Measurements from ENCODE around the gene ZNF362.
"Not testable (repeated sequence)": the region's sequence is repeated elsewhere in the genome, so short reads cannot be mapped to it uniquely, and the experiment has no call there.

Gene ZNF362, protein sequence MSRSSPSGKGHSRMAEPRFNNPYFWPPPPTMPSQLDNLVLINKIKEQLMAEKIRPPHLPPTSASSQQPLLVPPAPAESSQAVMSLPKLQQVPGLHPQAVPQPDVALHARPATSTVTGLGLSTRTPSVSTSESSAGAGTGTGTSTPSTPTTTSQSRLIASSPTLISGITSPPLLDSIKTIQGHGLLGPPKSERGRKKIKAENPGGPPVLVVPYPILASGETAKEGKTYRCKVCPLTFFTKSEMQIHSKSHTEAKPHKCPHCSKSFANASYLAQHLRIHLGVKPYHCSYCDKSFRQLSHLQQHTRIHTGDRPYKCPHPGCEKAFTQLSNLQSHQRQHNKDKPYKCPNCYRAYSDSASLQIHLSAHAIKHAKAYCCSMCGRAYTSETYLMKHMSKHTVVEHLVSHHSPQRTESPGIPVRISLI

GRCh38 chr1:33256471-33257206 is at the start of gene ZNF362:
ZNF362 (plus strand) TSS chr1:33256492; CDS start chr1:33270575, 14,083 bp downstream.
- DNase-seq (ENCODE audit: low spot score): peak; percentile 85

GRCh38 chr1:33211972-33212371 is 44.3 kb upstream of the ZNF362 start:
- no peak for DNase-seq (ENCODE audit: low spot score)

- peak; percentile 71 for DNase-seq (ENCODE audit: low spot score)
Observed at GRCh38 chr1:33219886-33220661, 36.2 kb upstream of the ZNF362 start.

DNA sequence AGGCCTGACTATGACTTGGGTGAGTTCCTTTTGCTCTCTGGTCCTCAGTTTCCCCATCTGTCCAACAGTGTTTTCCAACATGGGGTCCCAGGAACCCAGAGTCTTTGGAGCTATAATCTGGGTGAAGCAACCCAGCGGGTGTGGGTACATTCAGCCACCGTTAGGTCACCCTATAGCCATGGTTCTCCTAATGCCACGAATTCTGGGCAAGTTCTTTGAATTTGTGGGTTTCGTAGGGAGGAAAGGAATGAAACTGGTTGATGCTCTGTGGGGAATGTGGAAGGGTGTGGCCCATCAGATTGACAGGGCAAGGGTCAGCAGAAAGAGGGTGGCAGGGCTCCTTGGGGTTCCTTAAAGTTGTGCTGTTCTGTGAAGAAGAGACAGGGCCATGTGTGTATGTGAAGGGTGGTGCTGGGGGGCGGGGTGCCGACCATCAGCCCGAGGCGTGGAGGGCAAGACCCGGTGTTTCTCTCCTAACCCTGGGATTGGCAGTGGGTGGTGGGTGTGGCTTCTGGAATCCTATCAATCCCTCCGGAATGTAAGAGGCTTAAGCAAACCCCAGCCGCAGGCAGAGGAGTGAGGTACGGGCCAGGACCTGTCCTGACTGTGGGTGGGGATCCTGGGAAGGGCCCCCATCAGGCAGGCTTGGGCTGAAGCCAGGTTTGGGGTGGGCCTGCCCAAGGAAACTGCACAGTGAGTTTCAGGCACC is 35.5 kb upstream of the ZNF362 start:
- DNase-seq (ENCODE audit: low spot score): peak; percentile 74

- no peak for DNase-seq (ENCODE audit: low spot score)
Observed at GRCh38 chr1:33221385-33221758, 34.9 kb upstream of the ZNF362 start.

DNA sequence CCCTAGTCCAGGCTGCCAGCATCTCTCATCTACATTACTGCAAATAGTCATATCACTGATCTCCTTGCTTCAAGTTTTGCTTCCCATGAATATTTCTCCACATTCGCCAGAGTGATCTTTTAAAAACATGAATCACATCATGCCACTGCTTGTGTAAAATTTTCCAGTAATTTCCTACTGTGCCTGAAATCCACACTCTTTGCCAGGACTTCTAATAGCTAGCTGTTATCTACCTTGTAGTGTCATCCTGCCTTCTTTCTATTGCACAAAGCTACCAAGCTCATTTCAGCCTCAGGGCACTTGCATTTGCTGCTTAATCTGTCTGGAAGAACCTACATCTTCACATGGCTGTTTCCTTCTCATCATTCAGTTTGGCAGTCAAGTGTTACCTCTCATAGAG is 33.9 kb upstream of the ZNF362 start:
- no peak for DNase-seq (ENCODE audit: low spot score)

DNA sequence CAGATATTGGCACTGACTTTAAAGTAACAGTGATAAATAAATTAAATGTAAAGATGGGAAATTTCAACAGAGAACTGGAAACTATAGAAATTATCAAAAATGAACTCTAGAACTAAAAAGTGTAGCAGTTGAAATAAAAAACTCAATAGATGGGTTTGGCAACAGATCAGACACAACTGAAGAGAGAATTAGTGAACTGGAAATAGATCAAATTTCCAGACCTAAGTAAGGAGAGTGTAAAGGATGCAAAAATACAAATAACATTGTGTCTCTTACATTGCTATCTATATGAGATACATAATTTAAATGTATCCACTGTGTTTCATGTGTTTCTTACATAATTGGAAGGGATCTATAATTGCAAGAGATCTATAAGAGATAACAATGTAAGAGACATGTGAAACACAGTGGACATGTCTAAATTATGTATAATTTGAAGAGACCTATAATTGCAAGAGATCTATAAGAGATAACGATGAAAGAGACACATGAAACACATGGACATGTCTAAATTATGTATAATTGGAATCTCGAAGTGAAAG is 32.1 kb upstream of the ZNF362 start:
- no peak for DNase-seq (ENCODE audit: low spot score)

- DNase-seq (ENCODE audit: low spot score): no peak
Observed at GRCh38 chr1:33225586-33225985, 30.7 kb upstream of the ZNF362 start.

- peak; percentile 54 for DNase-seq (ENCODE audit: low spot score)
Observed at GRCh38 chr1:33228935-33229487, 27.3 kb upstream of the ZNF362 start.

GRCh38 chr1:33231166-33231565 is 25.1 kb upstream of the ZNF362 start:
- DNase-seq (ENCODE audit: low spot score): no peak

DNA sequence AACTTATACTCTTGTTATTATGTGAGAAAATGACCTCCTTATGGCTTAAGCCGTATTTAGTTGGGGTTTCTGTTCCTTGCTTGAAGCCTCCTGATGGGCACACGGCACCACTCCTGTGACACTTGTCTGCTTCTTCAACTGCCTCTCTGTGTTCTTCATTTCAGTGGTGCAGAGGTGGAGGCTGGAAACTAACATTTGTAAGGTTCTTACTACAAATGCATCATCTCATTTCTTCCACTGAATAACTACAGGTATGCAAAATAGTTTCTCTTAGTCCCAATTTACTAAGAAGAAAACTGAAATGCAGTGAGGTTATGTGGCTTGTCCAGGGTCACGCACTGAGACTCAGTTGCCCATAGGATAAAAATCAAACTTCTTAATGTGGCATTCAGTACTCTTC is 23.6 kb upstream of the ZNF362 start:
- DNase-seq (ENCODE audit: low spot score): no peak

- no peak for DNase-seq (ENCODE audit: low spot score)
Observed at GRCh38 chr1:33234131-33234530, 22.2 kb upstream of the ZNF362 start.

DNA sequence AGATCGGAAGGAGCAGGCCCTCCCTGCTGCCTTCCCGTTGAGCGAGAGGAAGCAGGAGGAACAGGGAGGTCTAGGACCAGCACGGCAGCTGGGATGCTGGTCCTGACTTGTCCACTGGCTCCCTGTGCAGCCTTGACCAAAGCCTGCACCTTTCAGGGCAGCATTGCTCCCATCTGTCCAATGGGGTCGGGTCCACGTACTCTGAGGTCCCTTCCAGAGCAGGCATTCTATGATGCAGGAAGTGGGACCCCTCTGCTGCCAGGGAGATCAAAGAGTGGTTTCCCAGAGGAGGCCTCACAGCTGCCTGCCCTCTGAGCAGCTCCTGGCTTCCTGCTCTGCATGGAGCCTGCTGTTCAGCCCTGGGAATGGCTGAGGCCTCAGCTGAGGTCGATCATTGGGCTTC is 21.7 kb upstream of the ZNF362 start:
- peak; percentile 10 for DNase-seq (ENCODE audit: low spot score)

DNA sequence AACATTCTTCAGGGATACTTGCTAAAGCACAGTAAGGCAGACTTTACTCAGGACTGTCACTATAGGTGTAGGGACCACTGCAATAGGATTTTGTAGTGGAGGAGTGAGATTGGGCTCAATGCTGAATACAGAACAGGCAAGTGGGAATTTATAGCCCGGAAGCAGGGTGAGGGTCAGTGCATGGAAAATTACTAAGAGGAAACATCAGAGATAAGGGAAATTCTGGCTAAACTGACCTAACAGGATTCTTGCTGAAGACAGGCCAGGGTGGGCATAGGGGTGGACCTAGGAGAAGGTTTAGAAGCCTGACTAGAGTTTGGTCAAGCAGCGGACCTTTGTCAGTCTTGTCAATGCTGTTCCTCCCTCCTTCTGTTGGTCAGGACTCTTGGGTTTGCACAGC is 20.8 kb upstream of the ZNF362 start:
- no peak for DNase-seq (ENCODE audit: low spot score)

- DNase-seq (ENCODE audit: low spot score): no peak
Observed at GRCh38 chr1:33236498-33236897, 19.8 kb upstream of the ZNF362 start.

GRCh38 chr1:33237579-33237978 is 18.7 kb upstream of the ZNF362 start:
- DNase-seq (ENCODE audit: low spot score): peak; percentile 2

DNA sequence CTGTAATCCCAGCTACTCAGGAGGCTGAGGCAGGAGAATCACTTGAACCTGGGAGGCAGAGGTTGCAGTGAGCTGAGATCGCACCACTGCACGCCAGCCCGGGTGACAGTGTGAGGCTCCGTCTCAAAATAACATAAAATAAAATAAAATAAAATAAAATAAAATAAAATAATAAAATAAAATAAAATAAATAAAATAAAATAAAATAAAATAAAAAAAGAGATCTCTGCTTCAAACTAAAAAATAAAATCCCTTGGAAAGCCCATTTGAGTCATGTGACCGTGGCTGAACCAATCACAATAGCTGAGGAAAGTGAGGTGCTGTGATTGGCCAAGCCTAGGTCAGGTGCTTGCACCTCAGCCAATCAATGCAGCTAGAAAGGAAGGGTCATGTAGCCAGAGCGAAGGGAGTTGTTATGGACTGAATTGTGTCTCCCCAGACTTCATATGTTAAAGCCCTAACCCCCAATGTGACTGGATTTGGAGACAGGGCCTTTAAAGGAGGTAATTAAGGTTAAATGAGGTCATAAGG is 18.0 kb upstream of the ZNF362 start:
- DNase-seq (ENCODE audit: low spot score): peak; percentile 8

DNA sequence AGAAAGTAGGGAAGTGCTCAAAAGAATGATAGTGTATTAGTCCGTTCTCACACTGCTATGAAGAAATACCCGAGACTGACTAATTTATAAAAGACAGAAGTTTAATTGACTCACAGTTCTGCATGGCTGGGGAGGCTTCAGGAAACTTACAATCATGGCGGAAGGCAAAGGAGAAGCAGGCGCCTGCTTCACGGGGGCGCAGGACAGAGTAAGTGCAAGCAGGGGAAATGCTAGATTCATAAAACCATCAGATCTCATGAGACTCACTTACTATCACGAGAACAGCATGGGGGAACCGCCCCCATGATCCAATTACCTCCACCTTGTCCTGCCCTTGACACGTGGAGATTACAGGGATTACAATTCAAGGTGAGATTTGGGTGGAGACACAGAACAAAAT is 16.9 kb upstream of the ZNF362 start:
- DNase-seq (ENCODE audit: low spot score): not testable (repeated sequence)

DNA sequence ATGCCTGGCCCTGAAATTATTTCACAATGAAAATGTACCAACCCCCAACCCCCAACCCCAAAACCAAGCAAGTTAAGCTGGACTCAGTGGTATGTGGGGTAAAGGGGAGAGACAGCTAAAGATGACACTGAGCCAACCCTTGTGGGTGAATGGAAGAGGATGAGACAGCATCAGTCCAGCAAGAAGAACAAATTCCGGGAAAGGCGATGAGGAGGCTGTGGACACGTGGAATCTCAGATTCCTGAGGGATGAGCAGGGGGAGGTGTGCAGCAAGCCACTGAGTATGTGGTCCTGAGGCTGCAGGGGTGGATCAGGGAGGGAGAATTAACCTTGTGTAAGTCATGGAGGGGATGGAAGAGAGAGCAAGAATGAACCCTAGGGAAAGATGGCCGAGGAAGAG is 14.4 kb upstream of the ZNF362 start:
- DNase-seq (ENCODE audit: low spot score): no peak

- no peak for DNase-seq (ENCODE audit: low spot score)
Observed at GRCh38 chr1:33242652-33243051, 13.6 kb upstream of the ZNF362 start.

GRCh38 chr1:33244143-33244808 is 12.0 kb upstream of the ZNF362 start:
- no peak for DNase-seq (ENCODE audit: low spot score)
